ENCODE results near the gene COL4A4.

Gene COL4A4

DNA sequence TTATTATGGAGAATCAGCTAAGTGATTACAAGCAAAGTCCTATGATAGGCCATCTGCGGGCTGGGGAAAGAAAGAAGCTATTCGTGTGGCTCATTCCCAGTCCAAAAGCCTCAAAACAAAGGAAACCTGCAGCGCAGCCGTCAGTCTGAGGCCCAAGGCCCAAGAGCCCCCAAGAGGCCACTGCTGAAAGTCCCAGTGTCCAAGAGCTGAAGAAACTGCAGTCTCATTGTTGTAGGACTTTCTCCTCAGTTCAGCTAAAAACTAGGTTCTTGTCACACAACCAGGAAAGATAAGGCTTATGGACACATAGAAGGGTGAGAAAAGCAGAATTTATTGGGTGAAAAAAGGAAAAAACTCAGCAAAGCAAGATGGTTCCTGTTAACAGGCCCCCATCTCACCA is 185.0 kb downstream of the COL4A4 start:
- DNase-seq (ENCODE audit: low spot score) = no peak

DNA sequence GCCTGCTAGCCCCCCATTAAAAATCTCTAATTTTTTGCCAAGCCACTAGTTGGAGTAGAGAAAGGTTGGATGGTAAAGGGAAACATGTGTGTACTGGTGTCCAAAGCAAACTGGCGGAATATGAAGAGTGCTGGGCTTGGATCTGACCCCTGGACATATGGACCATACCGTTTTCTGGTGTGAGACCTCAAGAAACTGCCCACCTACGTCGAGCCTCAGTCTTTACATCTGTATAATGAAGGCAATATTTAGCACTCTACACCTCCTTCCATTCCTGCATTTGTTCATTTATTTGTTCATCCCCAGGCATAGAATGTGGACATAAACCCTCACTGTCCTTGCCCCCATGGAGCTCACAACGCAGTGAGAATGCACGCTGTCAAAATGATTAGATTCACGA is 185.7 kb downstream of the COL4A4 start:
- DNase-seq (ENCODE audit: low spot score) = no peak

GRCh38 chr2:226977775-226978190 is 186.2 kb downstream of the COL4A4 start:
- no peak for DNase-seq (ENCODE audit: low spot score)

- DNase-seq (ENCODE audit: low spot score) = no peak
These were observed 190.2 kb downstream of the COL4A4 start for GRCh38 chr2:226973816-226974215.

GRCh38 chr2:226971770-226972169 is 192.2 kb downstream of the COL4A4 start:
- no peak for DNase-seq (ENCODE audit: low spot score)

- DNase-seq (ENCODE audit: low spot score) = no peak
These were observed 192.9 kb downstream of the COL4A4 start for GRCh38 chr2:226971084-226971483.

DNA sequence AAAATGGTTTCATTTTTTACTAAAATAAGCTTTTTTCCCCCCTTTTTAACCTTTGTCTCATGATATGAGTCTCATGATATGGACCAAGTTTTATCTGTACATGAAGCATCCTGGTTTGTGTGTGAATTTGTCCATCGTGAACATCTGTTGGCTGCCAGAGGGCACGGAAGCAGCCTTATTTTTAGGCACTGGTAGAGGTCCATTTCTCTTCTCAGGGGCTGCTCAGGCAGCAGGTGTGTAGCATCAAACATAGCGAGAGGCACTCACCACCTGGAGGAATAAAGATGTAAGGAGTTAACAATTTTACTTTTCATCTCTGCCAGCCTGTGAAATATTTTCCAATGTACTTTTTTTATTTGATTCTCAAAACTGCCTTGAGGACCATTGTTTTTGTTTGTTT is 193.6 kb downstream of the COL4A4 start:
- DNase-seq (ENCODE audit: low spot score) = no peak

DNA sequence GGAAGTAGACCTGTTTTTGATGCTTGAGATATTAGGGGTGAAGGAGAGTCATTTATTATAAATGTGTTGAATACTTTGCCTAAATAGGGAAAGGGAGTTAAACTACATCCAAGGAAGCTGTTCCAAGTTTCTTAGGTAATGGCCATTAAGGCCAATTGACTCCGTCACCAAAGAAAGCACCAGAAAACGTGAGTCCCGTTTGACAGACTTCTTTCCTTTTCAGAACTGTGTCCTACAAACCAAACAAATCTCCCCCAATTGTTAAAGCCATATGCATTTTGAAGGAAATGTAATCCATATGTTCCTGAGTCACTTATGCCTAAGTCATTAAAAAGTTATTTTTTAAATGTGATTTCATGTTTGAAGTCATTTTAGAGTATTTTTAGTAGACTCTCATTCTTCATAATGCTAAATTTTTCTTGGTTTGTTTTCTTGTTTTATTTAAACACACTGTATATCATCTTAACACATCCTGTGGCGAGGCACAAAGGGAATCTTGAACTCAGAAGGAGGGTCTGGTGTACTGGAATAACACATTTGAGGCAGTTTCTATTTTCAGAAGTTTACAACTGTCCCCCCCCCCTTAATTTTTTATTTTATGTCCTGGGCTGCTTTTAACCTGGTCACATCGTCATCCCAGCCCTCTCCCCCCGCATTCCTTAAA is 194.5 kb downstream of the COL4A4 start:
- no peak for DNase-seq (ENCODE audit: low spot score)

GRCh38 chr2:226965376-226965775 is 198.6 kb downstream of the COL4A4 start:
- DNase-seq (ENCODE audit: low spot score) = no peak

GRCh38 chr2:226963528-226963927 is 200.5 kb downstream of the COL4A4 start:
- DNase-seq (ENCODE audit: low spot score) = no peak

- DNase-seq (ENCODE audit: low spot score) = no peak
These were observed 201.7 kb downstream of the COL4A4 start for GRCh38 chr2:226962176-226962773.

GRCh38 chr2:226959418-226959817 is 204.6 kb downstream of the COL4A4 start:
- no peak for DNase-seq (ENCODE audit: low spot score)

DNA sequence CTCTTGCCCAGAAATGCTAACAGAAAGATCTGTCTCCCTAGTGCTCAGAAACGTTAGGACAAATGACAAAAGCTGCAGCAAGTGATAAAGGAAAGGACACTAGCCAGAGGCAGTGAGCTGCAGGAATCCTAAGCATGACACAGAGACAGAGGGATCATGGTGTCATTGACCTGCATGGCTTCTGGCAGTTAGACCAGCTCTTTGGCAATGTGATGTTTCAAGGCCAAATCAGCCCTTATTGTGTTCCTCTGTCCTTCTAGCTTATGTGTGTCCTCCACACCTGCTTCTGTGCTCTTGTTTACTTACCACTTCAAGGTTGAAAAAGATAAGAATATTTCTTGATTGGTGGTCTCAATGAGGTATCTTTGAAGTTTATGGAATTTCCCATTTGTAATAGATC is 207.3 kb downstream of the COL4A4 start:
- DNase-seq (ENCODE audit: low spot score) = no peak

- DNase-seq (ENCODE audit: low spot score) = no peak
These were observed 210.2 kb downstream of the COL4A4 start for GRCh38 chr2:226953826-226954225.

- DNase-seq (ENCODE audit: low spot score) = no peak
These were observed 210.8 kb downstream of the COL4A4 start for GRCh38 chr2:226953206-226953605.
